COLO668 (cell line): ENCODE data around the gene MYO1E.
A peak's percentile ranks its signal among the peaks of the same experiment; 100 is the strongest.
"Not testable (repeated sequence)": the region's sequence is repeated elsewhere in the genome, so short reads cannot be mapped to it uniquely, and the experiment has no call there.

Source experiments
- DNase-seq: peaks from one replicate; lab custom pipeline; 2025; ENCODE audit not compliant: unreplicated experiment; lab: John Stamatoyannopoulos, UW

Gene MYO1E

GRCh38 chr15:59148153-59148833, 224.4 kb downstream of the MYO1E start:
- DNase-seq: no peak

- no peak for DNase-seq
These were observed 225.0 kb downstream of the MYO1E start for GRCh38 chr15:59147666-59148065.

- not testable (repeated sequence) for DNase-seq
These were observed 228.1 kb downstream of the MYO1E start for GRCh38 chr15:59144594-59144993.

GRCh38 chr15:59143281-59143680, 229.4 kb downstream of the MYO1E start:
- DNase-seq: no peak

- DNase-seq: no peak
These were observed 232.0 kb downstream of the MYO1E start for GRCh38 chr15:59140422-59141226.

GRCh38 chr15:59138243-59138642, 234.4 kb downstream of the MYO1E start:
- peak; percentile 47 for DNase-seq

- DNase-seq: no peak
These were observed 235.1 kb downstream of the MYO1E start for GRCh38 chr15:59137566-59137965.

- no peak for DNase-seq
These were observed 238.7 kb downstream of the MYO1E start for GRCh38 chr15:59133929-59134427.

GRCh38 chr15:59131969-59132562, 240.6 kb downstream of the MYO1E start:
- no peak for DNase-seq

- no peak for DNase-seq
These were observed 241.2 kb downstream of the MYO1E start for GRCh38 chr15:59131456-59131855.

- not testable (repeated sequence) for DNase-seq
These were observed 245.4 kb downstream of the MYO1E start for GRCh38 chr15:59127255-59127654.

- DNase-seq: not testable (repeated sequence)
These were observed 247.0 kb downstream of the MYO1E start for GRCh38 chr15:59125683-59126082.

GRCh38 chr15:59124261-59124660, 248.4 kb downstream of the MYO1E start:
- no peak for DNase-seq

- no peak for DNase-seq
These were observed 251.7 kb downstream of the MYO1E start for GRCh38 chr15:59120937-59121336.

GRCh38 chr15:59119625-59120024, 253.0 kb downstream of the MYO1E start:
- DNase-seq: no peak

GRCh38 chr15:59116771-59117170, 255.9 kb downstream of the MYO1E start:
- DNase-seq: no peak

GRCh38 chr15:59116141-59116540, 256.5 kb downstream of the MYO1E start:
- DNase-seq: no peak

GRCh38 chr15:59115047-59115446, 257.6 kb downstream of the MYO1E start:
- DNase-seq: no peak

- no peak for DNase-seq
These were observed 261.4 kb downstream of the MYO1E start for GRCh38 chr15:59111251-59111650.

GRCh38 chr15:59105854-59106253, 266.8 kb downstream of the MYO1E start:
- DNase-seq: no peak

GRCh38 chr15:59104912-59105732, 267.5 kb downstream of the MYO1E start, which contains the start of gene CCNB2:
TSS of gene CCNB2 (plus strand) at chr15:59105146. CDS start at chr15:59105269, 123 bp downstream.
- peak; percentile 87 for DNase-seq
